Measurements from ENCODE around the gene TAB2. TPM values are rescaled to one million over a fixed set of nuclear protein-coding genes. Genes with fewer than 3 reads are reported as not detected.

Gene TAB2
- total and polyA plus RNA-seq, 9 donors: 31.2 to 67.6 (median 55.9) TPM

DNA sequence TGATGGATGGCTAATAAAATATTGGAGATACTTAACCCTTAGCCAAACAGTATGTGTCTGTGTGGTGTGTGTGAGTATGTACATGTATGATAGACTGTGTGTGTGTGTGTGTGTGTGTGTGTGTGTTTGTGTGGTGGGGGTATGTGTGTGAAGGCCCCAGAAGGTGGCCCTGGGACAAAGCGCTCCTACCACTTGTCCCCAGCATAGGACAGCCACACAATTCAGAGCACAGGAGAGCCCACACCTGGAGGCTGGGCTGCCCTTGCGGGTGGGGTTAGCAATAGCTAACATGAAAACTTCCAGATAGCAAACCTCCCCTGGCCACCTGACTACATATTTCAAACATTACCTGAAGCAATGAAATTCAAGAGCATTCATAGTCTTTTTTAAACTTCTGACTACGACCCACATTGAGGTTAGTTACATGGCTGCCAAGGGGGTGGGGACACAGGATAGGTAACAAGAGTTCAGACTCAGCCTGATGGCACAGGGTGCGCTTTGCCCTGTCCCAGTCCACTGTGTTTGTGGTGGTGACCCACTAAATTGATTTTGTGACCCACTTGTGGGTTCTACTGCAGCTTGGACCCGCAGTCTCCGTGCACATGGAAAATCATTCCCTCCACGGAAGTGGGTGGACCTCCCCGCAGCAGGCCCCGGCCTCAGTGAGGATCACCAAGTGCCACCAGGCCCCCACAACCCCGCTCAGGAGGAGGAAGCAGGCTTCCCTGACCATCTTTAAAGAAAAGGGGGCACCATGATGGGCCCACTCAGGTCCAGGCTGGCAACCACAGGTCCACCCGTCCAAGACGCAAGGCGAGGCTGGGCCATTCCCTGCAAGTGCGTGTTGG lies 132.5 kb downstream of the TAB2 start:
- no peaks in the 10 kb centered on the region for H3K36me3 ChIP-seq (ENCODE audit: control insufficient read depth, insufficient read depth, low read length)
- H3K4me1 ChIP-seq (ENCODE audit: control insufficient read depth, insufficient read depth, low read length): peaks cover 51% of the 10 kb centered on the region
- H3K9me3 ChIP-seq (replicated peaks; ENCODE audit: control insufficient read depth, low read depth, low read length): no peaks in the 10 kb centered on the region
- no peak overlapping the region for H3K27ac ChIP-seq (ENCODE audit: low read length)
- no peak for DNase-seq
- H3K4me3 ChIP-seq (ENCODE audit: low read length): peak overlapping the region; percentile 30
- H3K27me3 ChIP-seq (ENCODE audit: control insufficient read depth, insufficient read depth, low read length): peaks cover 38% of the 10 kb centered on the region
- WGBS (ENCODE audit: insufficient coverage): 80% methylated on average over 10 of the region's 14 CpGs

DNA sequence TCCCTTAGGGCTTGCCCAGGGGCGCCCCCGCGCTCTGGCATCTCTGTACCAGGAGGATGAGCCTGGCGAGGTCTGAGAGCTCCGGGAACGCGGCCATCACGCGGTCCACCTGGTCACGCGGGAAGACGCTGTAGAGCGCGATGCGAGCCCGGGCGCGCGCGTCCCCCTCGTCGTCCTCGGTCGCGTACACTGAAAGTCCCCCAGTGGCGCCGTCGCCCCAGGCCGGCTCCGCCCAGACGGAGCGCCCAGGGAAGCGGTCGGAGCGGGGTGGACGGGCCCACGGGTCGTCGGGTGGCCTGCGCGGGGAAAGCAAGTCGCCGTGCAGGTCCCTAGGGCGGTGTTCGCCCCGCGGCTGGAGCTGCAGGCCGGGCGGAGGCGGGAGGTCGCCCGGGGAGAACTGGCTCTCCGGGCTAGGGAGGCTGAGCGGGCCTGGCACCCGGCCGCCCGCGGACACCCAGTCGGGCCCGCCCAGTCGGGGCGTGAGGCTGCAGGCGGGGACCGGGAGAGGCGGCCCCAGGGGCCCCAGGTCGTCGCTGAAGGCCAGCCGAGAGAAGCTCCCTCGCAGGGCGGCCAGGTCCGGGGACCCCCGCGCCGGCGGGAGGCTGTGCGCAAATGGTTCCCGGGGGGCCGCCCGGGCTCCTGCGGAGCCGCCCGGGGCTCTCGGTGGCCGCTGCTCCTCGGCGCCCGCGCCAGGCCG lies 133.3 kb downstream of the TAB2 start:
- Histone ChIP-seq H3K4me3 (ENCODE audit: low read length) (peak overlapping the region; percentile 30), H3K4me1 (ENCODE audit: control insufficient read depth, insufficient read depth, low read length) (peaks cover 50% of the 10 kb centered on the region), H3K9me3 (replicated peaks; ENCODE audit: control insufficient read depth, low read depth, low read length) (no peaks in the 10 kb centered on the region), H3K36me3 (ENCODE audit: control insufficient read depth, insufficient read depth, low read length) (no peaks in the 10 kb centered on the region), H3K27ac (ENCODE audit: low read length) (no peak overlapping the region), H3K27me3 (ENCODE audit: control insufficient read depth, insufficient read depth, low read length) (peaks cover 38% of the 10 kb centered on the region)
- WGBS (ENCODE audit: insufficient coverage): 2% methylated on average over 89 of the region's 89 CpGs
- DNase-seq: peak; percentile 53

DNA sequence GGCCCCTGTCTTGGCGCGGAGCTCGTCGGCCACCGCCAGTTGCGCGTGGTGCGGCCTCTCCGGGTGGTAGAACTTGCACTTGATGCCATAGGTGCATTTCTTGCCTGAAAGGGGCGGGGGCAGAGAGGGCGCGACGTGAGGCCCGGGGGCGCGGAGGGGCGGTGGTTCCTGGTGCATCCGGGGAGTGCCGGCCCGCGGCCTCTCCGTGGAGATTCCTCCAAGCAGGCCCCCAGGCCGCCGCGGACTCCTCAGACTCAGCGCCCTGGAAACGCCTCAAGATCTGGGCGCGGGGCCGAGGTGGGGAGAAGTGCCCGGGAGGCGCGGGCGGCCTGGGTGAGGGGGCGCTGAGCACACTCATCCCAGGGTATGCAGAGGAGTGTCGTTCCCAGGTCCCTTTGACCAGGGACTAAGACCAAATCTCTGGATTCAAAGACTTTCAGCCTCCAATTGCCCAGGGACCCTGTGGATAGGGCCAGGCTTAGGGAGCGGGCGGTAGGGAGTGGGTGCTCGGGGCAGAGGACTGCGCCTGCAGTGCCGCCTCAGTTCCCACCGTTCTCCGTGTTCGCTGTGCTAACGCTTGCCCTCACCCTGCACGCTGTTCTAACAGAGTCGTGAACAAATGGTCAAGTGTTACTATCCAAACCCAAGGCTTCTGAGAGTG lies 134.0 kb downstream of the TAB2 start:
- WGBS (ENCODE audit: insufficient coverage): 15% methylated on average over 40 of the region's 47 CpGs
- H3K9me3 ChIP-seq (replicated peaks; ENCODE audit: control insufficient read depth, low read depth, low read length): no peaks in the 10 kb centered on the region
- H3K27ac ChIP-seq (ENCODE audit: low read length): no peak overlapping the region
- H3K36me3 ChIP-seq (ENCODE audit: control insufficient read depth, insufficient read depth, low read length): no peaks in the 10 kb centered on the region
- peaks cover 47% of the 10 kb centered on the region for H3K4me1 ChIP-seq (ENCODE audit: control insufficient read depth, insufficient read depth, low read length)
- H3K27me3 ChIP-seq (ENCODE audit: control insufficient read depth, insufficient read depth, low read length): peaks cover 38% of the 10 kb centered on the region
- DNase-seq: peak; percentile 39
- H3K4me3 ChIP-seq (ENCODE audit: low read length): peak overlapping the region; percentile 17

DNA sequence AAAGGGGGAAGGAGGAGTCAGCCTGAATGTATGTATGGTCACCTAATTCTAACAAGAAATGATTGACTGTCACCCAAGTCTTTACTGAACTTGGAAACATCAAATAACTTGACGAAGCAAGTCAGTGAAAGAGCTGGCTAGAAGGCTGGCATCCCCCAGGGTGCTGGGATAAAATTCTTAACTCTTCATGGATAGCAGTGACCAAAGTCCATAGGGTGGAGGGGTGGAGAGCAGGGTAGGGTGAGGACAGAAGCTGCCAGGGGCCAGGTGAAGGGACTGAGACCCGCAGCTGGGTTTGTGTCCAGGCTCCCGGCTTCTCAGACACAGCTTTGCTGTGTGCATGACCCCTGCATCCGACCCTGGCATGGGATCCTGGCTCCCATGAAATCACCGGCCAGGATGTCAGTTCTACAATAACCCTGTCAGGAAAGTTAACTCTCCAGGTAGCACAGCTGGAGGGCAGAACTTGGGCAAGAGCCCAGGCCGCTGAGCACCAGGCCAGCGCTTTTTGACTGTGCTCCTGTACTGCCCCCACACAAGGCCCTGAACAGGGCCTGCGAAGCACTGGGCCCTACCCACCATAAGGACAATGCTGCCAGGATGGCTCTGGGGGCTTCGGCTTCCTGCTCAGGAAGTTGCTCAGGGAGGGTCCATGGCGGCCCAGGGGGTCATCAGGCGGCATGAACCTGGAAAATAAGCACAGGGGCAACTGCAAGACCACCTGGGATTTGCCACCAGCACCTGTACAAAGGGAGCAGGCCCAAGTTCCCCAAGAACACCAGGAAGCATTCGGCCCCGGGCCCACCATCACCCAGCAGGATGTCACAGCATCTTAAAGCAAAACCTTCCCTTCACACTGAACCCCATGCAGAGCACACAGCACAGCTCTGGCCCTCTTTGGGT lies 134.8 kb downstream of the TAB2 start:
- Histone ChIP-seq H3K27me3 (ENCODE audit: control insufficient read depth, insufficient read depth, low read length) (peaks cover 38% of the 10 kb centered on the region), H3K36me3 (ENCODE audit: control insufficient read depth, insufficient read depth, low read length) (no peaks in the 10 kb centered on the region), H3K27ac (ENCODE audit: low read length) (no peak overlapping the region), H3K4me3 (ENCODE audit: low read length) (no peak overlapping the region), H3K4me1 (ENCODE audit: control insufficient read depth, insufficient read depth, low read length) (peaks cover 47% of the 10 kb centered on the region), H3K9me3 (replicated peaks; ENCODE audit: control insufficient read depth, low read depth, low read length) (no peaks in the 10 kb centered on the region)
- 87% methylated on average over 12 of the region's 13 CpGs for WGBS (ENCODE audit: insufficient coverage)
- no peak for DNase-seq

DNA sequence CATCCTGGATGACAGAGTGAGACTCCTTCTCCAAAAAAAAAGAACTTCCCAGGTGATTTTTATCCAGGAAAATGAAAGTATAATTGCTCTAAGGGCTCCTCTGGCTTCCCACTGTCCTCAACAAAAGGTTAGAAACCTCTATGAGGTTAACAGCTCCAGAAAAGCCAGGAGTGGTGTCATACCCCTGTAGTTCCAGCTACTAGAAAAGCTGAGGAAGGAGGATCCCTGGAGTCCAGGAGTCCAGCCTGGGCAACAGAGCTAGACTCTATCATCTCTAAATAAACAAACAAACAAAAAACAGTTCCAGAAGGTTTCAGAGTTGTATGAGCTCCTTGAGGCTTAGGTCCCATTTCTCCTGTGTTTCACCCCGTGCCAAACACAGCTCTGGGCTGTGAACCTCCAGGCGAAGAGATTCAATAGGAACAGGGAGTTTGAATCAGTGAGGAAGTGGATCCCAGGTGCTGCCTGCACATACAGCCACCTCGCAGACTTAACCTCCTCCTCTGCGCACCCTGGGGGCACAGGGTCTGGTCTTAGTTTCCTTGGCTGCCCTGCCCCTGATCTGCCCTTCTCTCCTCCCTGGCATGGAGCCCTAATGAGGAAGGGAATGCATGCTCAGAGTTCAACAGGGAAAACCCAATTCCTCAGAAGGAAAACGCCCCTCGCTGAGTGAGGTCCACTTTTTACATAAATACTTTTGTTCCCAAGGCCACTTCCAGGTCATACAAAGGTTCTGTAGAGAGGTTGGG lies 136.3 kb downstream of the TAB2 start:
- WGBS (ENCODE audit: insufficient coverage): no CpG with 5 or more reads among the region's 6 CpGs
- peak; percentile 31 for DNase-seq
- Histone ChIP-seq H3K27me3 (ENCODE audit: control insufficient read depth, insufficient read depth, low read length) (peaks cover 40% of the 10 kb centered on the region), H3K27ac (ENCODE audit: low read length) (peak overlapping the region; percentile 79), H3K9me3 (replicated peaks; ENCODE audit: control insufficient read depth, low read depth, low read length) (no peaks in the 10 kb centered on the region), H3K4me3 (ENCODE audit: low read length) (no peak overlapping the region), H3K36me3 (ENCODE audit: control insufficient read depth, insufficient read depth, low read length) (no peaks in the 10 kb centered on the region), H3K4me1 (ENCODE audit: control insufficient read depth, insufficient read depth, low read length) (peaks cover 45% of the 10 kb centered on the region)

DNA sequence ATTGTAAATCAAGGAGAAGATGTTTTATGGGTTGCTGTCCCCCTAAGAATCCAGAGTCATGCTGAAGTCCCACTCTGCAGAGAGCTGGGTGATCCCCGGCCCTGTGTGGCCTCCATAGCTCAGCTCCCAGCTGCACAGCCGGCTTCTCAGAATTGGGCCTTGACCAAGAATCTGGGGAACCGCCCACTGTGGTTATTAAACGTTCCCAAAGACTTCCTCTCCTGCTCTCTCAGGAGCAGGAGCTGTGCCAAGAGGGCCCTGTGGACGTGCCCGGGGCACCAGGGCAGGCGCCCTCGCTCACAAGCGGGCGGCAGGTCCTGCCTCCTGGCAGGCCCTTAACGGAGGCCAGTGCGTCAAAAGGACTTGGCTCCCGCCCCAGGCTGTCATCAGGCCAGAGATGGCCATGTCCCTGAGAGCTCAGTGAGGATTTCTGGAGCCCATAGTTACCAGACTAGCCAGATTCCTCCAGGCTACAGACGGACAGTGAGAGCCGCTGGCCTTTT lies 136.9 kb downstream of the TAB2 start:
- WGBS (ENCODE audit: insufficient coverage): 5% methylated on average over 15 of the region's 15 CpGs
- DNase-seq: peak; percentile 96
- Histone ChIP-seq H3K4me1 (ENCODE audit: control insufficient read depth, insufficient read depth, low read length) (peaks cover 42% of the 10 kb centered on the region), H3K36me3 (ENCODE audit: control insufficient read depth, insufficient read depth, low read length) (no peaks in the 10 kb centered on the region), H3K4me3 (ENCODE audit: low read length) (no peak overlapping the region), H3K27me3 (ENCODE audit: control insufficient read depth, insufficient read depth, low read length) (peaks cover 41% of the 10 kb centered on the region), H3K27ac (ENCODE audit: low read length) (peak overlapping the region; percentile 79), H3K9me3 (replicated peaks; ENCODE audit: control insufficient read depth, low read depth, low read length) (no peaks in the 10 kb centered on the region)

DNA sequence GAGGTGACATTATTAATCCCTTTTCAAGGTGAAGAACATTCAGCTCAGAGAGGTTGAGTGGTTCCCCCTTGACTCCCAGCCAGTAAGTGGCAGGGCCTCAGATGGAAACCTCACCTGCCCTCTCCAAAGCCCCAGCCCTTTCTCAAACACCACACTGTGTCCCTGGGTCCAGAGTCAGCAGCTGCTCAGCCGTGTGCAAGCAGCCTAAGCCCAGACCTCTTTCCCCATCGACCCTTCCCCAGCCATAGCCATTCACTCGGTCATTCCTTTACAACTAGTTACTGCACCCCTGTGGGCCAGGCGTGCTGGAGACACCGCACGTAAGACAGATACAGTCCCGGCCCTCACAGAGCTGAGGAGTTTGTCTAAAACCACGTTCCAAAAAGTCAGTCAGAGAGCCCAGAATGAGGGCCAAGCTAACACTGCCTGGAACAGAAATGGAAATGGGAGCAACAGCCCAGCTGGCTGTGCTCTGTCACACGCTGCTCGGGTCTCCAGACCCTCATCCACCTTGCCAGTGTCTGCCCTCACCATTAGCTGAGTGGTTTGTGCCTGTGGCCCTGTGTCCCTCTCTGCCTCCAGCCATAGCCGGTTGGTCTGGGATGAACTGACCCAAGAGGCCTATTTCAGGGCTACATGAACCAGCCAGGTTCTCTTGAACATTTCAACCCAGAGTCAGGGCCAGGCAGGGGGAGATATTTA lies 137.7 kb downstream of the TAB2 start:
- 46% methylated on average over 9 of the region's 11 CpGs for WGBS (ENCODE audit: insufficient coverage)
- no peaks in the 10 kb centered on the region for H3K9me3 ChIP-seq (replicated peaks; ENCODE audit: control insufficient read depth, low read depth, low read length)
- peak; percentile 39 for DNase-seq
- H3K4me3 ChIP-seq (ENCODE audit: low read length): no peak overlapping the region
- no peaks in the 10 kb centered on the region for H3K36me3 ChIP-seq (ENCODE audit: control insufficient read depth, insufficient read depth, low read length)
- peaks cover 41% of the 10 kb centered on the region for H3K4me1 ChIP-seq (ENCODE audit: control insufficient read depth, insufficient read depth, low read length)
- peaks cover 40% of the 10 kb centered on the region for H3K27me3 ChIP-seq (ENCODE audit: control insufficient read depth, insufficient read depth, low read length)
- H3K27ac ChIP-seq (ENCODE audit: low read length): peak overlapping the region; percentile 79

DNA sequence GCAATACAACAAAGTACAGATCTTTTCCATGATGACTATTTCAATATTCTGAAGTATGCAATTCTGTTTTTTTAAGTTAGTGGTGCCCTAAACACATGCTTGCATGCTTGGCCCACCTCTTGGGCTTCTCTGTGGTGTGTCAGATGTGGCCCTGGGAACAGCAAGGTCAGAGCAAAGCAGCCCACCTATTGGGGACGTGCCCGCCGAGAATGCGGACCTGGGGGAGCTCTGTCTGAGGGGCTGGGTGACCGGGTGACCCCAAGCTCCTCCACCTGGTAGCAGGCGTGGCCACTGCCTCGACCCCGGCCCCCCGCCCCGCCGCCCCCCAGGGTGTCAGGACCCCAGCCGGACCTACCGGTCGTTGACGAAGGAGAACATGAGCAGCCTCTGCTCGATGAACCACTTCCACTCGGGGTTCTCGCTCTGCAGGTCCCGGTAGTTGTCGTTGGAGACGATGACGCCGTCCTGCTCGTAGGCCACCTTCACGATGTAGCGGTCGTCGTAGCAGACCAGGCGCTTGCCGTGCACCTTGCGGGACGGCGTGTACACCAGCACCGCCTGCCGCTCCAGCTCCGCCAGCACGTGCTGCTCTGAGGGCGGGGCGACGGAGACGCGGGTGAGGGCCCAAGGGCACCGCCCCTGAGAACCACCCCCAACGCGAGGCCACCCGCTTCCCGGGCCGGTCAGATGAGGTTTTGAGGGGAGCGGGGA lies 139.0 kb downstream of the TAB2 start:
- 85% methylated on average over 47 of the region's 49 CpGs for WGBS (ENCODE audit: insufficient coverage)
- DNase-seq: no peak

More for the DNA sequence above, 139.0 kb downstream of the TAB2 start:
- H3K36me3 ChIP-seq (ENCODE audit: control insufficient read depth, insufficient read depth, low read length): no peaks in the 10 kb centered on the region
- peaks cover 32% of the 10 kb centered on the region for H3K4me1 ChIP-seq (ENCODE audit: control insufficient read depth, insufficient read depth, low read length)
- peaks cover 31% of the 10 kb centered on the region for H3K27me3 ChIP-seq (ENCODE audit: control insufficient read depth, insufficient read depth, low read length)
- no peak overlapping the region for H3K4me3 ChIP-seq (ENCODE audit: low read length)
- no peak overlapping the region for H3K27ac ChIP-seq (ENCODE audit: low read length)
- no peaks in the 10 kb centered on the region for H3K9me3 ChIP-seq (replicated peaks; ENCODE audit: control insufficient read depth, low read depth, low read length)

Measured in muscle of leg (tissue), 11 donors.